Esophagus squamous epithelium (tissue), 4 donors: ENCODE results near the gene TTC21B.

ENCODE experiments used
- POLR2A ChIP-seq, 4 donors: fragments of 450-650 bp; IDR thresholded peaks; one replicate each; pipeline ENCODE4 v1.6.1; 2017; ENCODE audit warnings: antibody characterized with exemption in 4 of 4, mild to moderate bottlenecking in 4 of 4, moderate library complexity in 3 of 4
- TF ChIP-seq, protein P1 (sequence below), 6 experiments: fragments of 450-650 bp in 4 of 6; fragments of 200-600 bp in 2 of 6; sonication (generic) in 2 of 6; IDR thresholded peaks; one replicate each; pipeline ENCODE4 v1.5.1; 2016 to 2019; ENCODE audit warnings: antibody characterized with exemption in 6 of 6, mild to moderate bottlenecking in 4 of 6, moderate library complexity in 4 of 6

DNA sequence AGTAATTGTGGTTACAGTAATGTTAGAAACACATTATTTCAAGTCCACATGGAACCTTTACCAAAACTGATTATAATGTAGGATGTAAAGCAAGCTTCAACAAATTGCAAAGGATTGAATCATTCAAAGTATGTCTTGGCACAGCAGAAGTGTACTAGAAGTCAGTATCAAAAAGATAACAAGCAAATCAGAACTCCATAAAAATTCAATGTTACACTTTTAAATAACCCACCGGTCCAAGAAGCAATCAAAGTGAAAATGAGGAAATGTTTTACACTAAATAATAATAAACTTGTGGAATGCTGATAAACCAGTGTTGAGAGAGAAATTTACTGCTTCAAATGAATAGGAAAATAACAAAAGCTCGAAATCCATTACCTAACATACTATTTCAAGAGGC lies 47.7 kb downstream of the TTC21B start:
- TF ChIP-seq, protein P1, sequence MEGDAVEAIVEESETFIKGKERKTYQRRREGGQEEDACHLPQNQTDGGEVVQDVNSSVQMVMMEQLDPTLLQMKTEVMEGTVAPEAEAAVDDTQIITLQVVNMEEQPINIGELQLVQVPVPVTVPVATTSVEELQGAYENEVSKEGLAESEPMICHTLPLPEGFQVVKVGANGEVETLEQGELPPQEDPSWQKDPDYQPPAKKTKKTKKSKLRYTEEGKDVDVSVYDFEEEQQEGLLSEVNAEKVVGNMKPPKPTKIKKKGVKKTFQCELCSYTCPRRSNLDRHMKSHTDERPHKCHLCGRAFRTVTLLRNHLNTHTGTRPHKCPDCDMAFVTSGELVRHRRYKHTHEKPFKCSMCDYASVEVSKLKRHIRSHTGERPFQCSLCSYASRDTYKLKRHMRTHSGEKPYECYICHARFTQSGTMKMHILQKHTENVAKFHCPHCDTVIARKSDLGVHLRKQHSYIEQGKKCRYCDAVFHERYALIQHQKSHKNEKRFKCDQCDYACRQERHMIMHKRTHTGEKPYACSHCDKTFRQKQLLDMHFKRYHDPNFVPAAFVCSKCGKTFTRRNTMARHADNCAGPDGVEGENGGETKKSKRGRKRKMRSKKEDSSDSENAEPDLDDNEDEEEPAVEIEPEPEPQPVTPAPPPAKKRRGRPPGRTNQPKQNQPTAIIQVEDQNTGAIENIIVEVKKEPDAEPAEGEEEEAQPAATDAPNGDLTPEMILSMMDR (IDR thresholded peaks at IDR 0.05) = no peak
- no peak for TF ChIP-seq POLR2A (IDR thresholded peaks at IDR 0.05)
